HL-60/S4 treated with retinoic acid at 250 ng/mL for 4 days and 3 days (cell line): ENCODE results near the gene NR2C2.

Experiments
- in situ Hi-C: fragments of 300-500 bp; cut with MboI; formaldehyde crosslinking; loops from 2 replicates; pipeline ENCODE4 v1.7.0; 2022; ENCODE audit warnings: low sequenced_read_pairs

NR2C2 gene

GRCh38 chr3:14947100-14947885 is at the start of gene NR2C2:
TSS of gene NR2C2 (plus strand) at chr3:14947583. CDS start at chr3:15003915, 56,332 bp downstream.
- in situ Hi-C loops, result no loop called here

DNA sequence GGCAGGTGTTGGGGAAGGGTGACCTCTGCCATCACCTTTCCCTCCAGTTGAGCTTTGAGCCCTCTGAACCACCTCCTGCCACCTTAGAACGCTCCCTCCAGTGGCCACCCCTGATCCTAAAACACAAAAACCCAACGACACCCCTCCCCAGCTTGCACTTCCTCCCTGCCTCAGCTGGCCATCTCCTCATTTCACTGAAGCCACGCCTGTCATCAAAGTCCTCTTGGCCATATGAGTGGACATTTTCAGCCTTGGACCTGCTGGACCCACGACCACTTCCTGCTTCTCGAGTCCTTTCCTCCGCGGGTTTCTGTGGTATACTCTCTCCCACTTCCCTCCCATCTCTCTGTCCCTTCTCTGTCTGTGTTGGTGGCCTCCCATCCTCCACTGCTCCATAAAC is 48.5 kb upstream of the NR2C2 start:
- in situ Hi-C loops, result no loop called here

- in situ Hi-C loops, result loop anchor here (25.0 kb wide), 2 partner anchors 238 to 638 kb away; partner anchors contain the start of gene CCDC174
Measured at GRCh38 chr3:14899993-14900618, 47.3 kb upstream of the NR2C2 start.

GRCh38 chr3:14900881-14901873 is 46.2 kb upstream of the NR2C2 start:
- in situ Hi-C loops, result loop anchor here (25.0 kb wide), 2 partner anchors 239 to 639 kb away; partner anchors contain the start of gene CCDC174

GRCh38 chr3:14902719-14903118 is 44.7 kb upstream of the NR2C2 start:
- in situ Hi-C loops, result loop anchor here (25.0 kb wide), 2 partner anchors 240 to 640 kb away; partner anchors contain the start of gene CCDC174

DNA sequence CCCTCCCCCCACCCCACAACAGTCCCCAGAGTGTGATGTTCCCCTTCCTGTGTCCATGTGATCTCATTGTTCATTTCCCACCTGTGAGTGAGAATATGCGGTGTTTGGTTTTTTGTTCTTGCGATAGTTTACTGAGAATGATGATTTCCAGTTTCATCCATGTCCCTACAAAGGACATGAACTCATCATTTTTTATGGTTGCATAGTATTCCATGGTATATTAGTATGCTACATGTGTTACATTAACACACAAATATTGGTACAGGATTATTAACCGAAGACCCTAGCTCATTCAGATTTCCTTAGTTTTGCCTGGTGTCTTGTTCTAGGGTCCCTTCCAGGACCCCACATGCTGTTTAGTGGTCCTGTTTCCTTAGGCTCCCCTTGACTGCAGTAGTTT is 43.9 kb upstream of the NR2C2 start:
- in situ Hi-C loops, result loop anchor here (25.0 kb wide), 2 partner anchors 241 to 641 kb away; partner anchors contain the start of gene CCDC174

GRCh38 chr3:14905055-14905657 is 42.2 kb upstream of the NR2C2 start:
- in situ Hi-C loops, result loop anchor here (25.0 kb wide), 2 partner anchors 243 to 643 kb away; partner anchors contain the start of gene CCDC174

GRCh38 chr3:14906355-14906971 is 40.9 kb upstream of the NR2C2 start:
- in situ Hi-C loops, result loop anchor here (25.0 kb wide), 2 partner anchors 244 to 644 kb away; partner anchors contain the start of gene CCDC174

GRCh38 chr3:14907043-14907966 is 40.1 kb upstream of the NR2C2 start:
- in situ Hi-C loops, result loop anchor here (25.0 kb wide), 2 partner anchors 245 to 645 kb away; partner anchors contain the start of gene CCDC174

DNA sequence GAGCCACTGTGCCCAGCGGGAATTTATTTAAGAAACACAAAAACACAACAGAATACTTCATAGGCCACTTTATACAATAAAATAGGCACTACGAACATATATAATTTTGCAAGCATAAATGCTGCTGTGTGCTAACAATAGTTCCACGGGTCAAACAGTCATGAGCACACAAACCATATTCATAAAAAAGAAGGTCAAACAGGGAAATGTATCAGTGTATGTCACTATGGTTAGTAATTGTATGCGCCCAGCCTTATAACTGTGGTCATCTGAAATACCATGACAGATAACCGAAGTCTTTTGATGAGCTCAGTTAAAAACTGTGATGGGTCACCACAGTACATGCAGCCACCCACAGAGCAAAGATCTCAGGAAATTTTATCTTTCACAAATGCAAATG is 38.1 kb upstream of the NR2C2 start:
- in situ Hi-C loops, result loop anchor here (25.0 kb wide), 2 partner anchors 247 to 647 kb away; partner anchors contain the start of gene CCDC174

DNA sequence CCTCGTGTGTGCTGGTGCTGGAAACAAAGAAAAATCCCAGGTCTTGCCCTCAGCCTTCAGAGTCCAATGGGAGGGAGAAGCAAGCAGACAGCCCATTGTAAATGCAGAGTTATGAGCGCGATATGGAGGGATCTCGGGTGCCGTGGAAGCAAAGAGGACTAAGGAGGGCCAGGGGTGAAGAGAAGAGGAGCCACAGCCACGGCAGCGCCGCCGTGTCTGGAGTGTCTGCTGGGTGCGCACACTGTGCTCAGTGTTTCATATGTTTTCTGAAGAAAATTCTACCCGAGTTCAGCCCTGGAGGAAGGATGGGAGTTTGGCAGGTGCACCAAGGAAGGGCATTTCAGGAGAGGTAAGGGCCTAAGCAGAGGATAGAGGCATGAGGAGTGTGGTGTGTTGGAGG is 35.7 kb upstream of the NR2C2 start:
- in situ Hi-C loops, result loop anchor here (10.0 to 25.0 kb wide), 3 partner anchors 117 to 649 kb away; partner anchors contain the start of gene CCDC174

DNA sequence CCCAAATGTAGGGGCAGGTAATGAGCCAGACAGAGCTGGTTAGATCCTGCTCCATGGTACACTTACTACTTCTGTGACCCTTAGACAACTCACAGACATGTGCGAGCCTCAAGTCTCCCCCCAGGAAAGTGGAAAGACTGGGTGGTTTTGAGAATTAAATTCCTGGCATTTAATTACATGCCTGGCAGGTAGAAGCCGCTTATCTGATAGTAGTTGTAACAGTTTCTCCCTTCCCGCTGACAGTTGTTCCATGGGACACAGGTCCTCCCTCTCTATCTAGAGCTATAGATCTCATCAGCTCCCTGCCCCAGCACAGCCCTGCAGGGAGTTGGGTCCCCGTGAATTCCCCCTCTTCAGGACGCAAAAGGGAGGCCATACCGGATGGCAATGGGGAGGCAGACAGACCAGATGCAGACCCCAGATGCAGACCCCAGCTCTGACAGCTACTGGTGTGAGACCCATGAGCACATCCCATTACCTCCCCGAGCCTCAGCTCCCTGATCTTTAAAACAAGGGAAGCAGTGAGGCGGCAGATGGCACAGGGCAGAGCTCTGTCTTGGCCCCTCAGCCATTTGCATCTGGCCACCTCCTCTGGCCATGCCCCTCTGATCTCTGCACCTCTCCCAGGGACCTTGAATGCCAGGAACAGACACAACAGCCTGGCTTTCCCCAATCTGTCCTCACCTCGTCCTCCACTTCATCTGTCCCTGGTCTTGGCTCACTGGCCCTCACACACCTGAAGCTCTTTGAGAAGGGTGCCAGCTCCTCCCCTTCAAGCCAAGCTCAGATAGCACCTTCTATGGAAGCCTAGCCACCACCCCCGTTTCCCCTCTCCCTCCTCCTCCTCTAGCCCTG is 34.1 kb upstream of the NR2C2 start:
- in situ Hi-C loops, result loop anchor here (10.0 to 25.0 kb wide), 3 partner anchors 118 to 651 kb away; partner anchors contain the start of gene CCDC174

DNA sequence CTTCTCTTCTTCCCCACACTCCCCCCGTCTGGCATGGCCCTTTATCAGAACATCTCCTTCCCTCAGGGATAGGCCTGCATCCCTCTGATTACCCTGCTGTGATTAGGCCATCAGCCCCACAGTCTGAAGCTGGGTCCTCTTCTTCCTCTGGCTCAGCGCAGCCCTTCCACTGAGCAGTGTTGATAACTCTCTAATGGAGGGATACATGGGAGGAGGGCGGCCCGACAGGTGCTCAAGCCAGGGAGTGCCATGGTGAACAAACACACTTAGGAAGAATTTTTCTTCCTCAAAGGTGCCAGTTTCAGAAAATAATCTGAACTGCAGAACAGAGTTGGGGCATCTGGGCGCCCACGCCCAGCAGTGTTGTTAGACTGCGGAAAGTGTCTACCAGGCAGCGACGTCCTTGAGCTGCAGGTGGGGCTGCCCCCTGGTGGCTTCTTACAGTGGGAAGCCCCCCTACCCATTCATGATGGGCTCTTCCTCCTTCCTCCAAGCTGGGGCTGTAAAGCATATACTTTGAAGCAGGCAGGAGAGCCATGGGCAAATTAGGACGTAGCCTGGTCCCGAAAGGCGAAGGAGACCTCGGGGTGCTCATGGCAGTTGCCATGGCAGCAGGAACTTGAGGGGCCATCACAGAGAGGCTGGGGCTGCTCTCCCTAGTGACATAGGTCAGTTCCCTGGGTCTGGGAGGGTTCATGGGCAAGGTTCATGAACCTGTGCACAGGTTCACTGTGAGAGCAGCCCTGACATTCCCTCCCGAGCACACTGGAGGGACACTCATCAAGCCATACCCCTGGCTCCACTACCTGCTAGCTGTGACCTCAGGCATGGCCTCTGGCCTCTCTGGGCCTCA is 33.2 kb upstream of the NR2C2 start:
- in situ Hi-C loops, result loop anchor here (10.0 to 25.0 kb wide), 3 partner anchors 119 to 652 kb away; partner anchors contain the start of gene CCDC174

DNA sequence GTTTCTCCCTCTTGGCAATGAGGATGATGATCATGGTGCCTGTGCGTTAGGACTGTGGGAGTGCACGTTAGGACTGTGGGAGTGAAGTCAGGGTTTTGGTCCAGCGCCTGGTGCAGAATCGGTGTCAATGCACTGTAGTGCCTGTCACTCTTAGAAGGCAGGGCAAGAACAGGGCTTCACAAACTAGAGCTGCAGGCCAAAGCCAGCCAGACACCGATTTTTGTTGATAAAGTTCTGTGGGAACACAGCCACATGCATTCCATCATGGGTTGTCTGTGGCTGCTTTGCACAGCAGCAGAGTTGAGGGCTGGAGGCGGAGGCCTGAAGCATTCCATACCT is 32.6 kb upstream of the NR2C2 start:
- in situ Hi-C loops, result loop anchor here (10.0 to 25.0 kb wide), 3 partner anchors 120 to 652 kb away; partner anchors contain the start of gene CCDC174

DNA sequence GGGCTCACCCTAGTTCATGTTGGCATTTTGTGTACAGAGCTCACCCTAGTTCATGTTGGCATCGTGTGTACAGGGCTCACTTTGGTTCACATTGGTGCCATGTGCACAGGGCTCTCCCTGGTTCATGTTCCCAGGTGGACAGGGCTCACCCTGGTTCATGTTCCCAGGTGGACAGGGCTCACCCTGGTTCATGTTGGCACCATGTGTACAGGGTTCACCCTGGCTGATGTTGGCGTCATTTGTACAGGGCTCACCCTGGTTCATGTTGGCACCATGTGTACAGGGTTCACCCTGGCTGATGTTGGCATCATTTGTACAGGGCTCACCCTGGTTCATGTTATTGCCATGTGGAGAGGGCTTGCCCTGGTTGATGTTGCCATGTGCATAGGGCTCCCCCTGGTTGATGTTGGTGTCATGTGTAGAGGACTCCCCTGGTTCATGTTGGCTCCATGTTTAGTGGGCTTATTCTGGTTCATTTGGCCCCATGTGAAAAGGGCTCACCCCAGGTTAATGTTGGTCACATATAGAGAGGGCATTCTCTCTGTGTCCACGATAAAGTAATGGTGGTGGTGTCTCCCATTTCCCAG is 31.7 kb upstream of the NR2C2 start:
- in situ Hi-C loops, result loop anchor here (10.0 to 25.0 kb wide), 3 partner anchors 121 to 653 kb away; partner anchors contain the start of gene CCDC174

GRCh38 chr3:14918356-14918860 is 29.0 kb upstream of the NR2C2 start:
- in situ Hi-C loops, result loop anchor here (10.0 to 25.0 kb wide), 3 partner anchors 124 to 656 kb away; partner anchors contain the start of gene CCDC174
